Endothelial cell (in vitro differentiated cells): Measurements from ENCODE around the gene FIGLA. TPM values are rescaled to one million over a fixed set of nuclear protein-coding genes. Genes with fewer than 3 reads are reported as not detected.

Source experiments
- DNase-seq: peaks from one replicate; pipeline ENCODE4 v3.0.0; 2021; ENCODE audit warnings: low spot score
- H3K27ac Mint-ChIP-seq: one replicate; pipeline ENCODE4 v1.8.0; 2021; ENCODE audit warnings: mixed read lengths, inconsistent platforms; ENCODE audit not compliant: unreplicated experiment
- H3K27me3 Mint-ChIP-seq: one replicate; pipeline ENCODE4 v1.8.0; 2021; ENCODE audit warnings: mild to moderate bottlenecking, moderate library complexity, mixed read lengths, inconsistent platforms; ENCODE audit not compliant: unreplicated experiment
- H3K36me3 Mint-ChIP-seq: one replicate; pipeline ENCODE4 v1.8.0; 2021; ENCODE audit warnings: mild to moderate bottlenecking, low read depth, mixed read lengths, inconsistent platforms; ENCODE audit not compliant: unreplicated experiment
- H3K4me1 Mint-ChIP-seq: one replicate; pipeline ENCODE4 v1.8.0; 2021; ENCODE audit warnings: mild to moderate bottlenecking, mixed read lengths, inconsistent platforms; ENCODE audit not compliant: unreplicated experiment
- H3K4me3 Mint-ChIP-seq: one replicate; pipeline ENCODE4 v1.8.0; 2021; ENCODE audit warnings: mild to moderate bottlenecking, mixed read lengths, inconsistent platforms; ENCODE audit not compliant: unreplicated experiment
- H3K9me3 Mint-ChIP-seq: one replicate; pipeline ENCODE4 v1.8.0; 2021; ENCODE audit warnings: mixed read lengths, inconsistent platforms; ENCODE audit not compliant: unreplicated experiment
- CTCF ChIP-seq: fragments of 200-600 bp; sonication (generic); IDR thresholded peaks from one replicate; pipeline ENCODE4 v1.5.0; 2021; ENCODE audit warnings: antibody characterized with exemption; ENCODE audit not compliant: unreplicated experiment
- total RNA-seq: library from RNA; stranded (reverse); fragmentation: NEBNext Ultra II Directional; extraction: Animal tissue kit (Norgen Biotek cat#: 25700); gene quantifications from one replicate; pipeline ENCODE4 v1.2.1, GENCODE V29; 2021; ENCODE audit not compliant: unreplicated experiment

The FIGLA gene
- total RNA-seq, 1 donor from 2014 or later, result not detected

- peaks cover 20% of the 10 kb centered on the region for H3K4me1 Mint-ChIP-seq
- no peaks in the 10 kb centered on the region for H3K36me3 Mint-ChIP-seq
- DNase-seq, result no peak
- H3K27me3 Mint-ChIP-seq, result peaks cover 1% of the 10 kb centered on the region
- H3K27ac Mint-ChIP-seq, result no peak overlapping the region
- no peaks in the 10 kb centered on the region for H3K9me3 Mint-ChIP-seq
- no peak for TF ChIP-seq CTCF
- no peak overlapping the region for H3K4me3 Mint-ChIP-seq
Observed at GRCh38 chr2:70738159-70738558, 52.3 kb downstream of the FIGLA start.

DNA sequence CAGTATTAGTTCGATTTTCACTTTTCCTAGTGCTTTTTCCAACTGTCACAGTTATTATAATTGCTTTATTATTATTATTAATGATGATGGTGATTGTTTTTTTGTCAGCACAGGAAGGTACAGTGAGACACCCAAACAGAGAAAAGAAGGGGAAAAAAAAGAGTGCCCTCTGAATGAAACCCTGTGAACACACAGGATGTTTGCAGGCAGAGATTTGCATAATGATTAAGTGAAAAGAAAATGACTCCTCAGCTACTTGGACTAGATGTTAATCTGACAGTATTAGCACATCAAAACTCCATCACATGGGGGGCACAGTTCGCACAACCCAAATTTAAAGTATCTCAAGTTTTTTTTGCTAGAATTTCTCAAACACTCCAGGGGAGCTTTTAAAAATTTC, 55.4 kb downstream of the FIGLA start:
- Mint-ChIP-seq H3K4me3 (no peak overlapping the region), H3K27ac (no peak overlapping the region), H3K4me1 (peaks cover 33% of the 10 kb centered on the region), H3K36me3 (no peaks in the 10 kb centered on the region), H3K27me3 (peaks cover 1% of the 10 kb centered on the region), H3K9me3 (no peaks in the 10 kb centered on the region)
- TF ChIP-seq CTCF, result no peak
- DNase-seq, result no peak

GRCh38 chr2:70733646-70734180, 56.7 kb downstream of the FIGLA start:
- peaks cover 33% of the 10 kb centered on the region for H3K4me1 Mint-ChIP-seq

GRCh38 chr2:70732766-70733645, 57.4 kb downstream of the FIGLA start:
- no peak overlapping the region for H3K4me3 Mint-ChIP-seq
- TF ChIP-seq CTCF, result no peak

More at GRCh38 chr2:70733646-70734180, 56.7 kb downstream of the FIGLA start:
- no peak overlapping the region for H3K4me3 Mint-ChIP-seq
- H3K27me3 Mint-ChIP-seq, result peaks cover 1% of the 10 kb centered on the region
- no peak for TF ChIP-seq CTCF
- no peaks in the 10 kb centered on the region for H3K9me3 Mint-ChIP-seq
- H3K27ac Mint-ChIP-seq, result no peak overlapping the region
- DNase-seq, result no peak
- H3K36me3 Mint-ChIP-seq, result no peaks in the 10 kb centered on the region

GRCh38 chr2:70730730-70731129, 59.7 kb downstream of the FIGLA start:
- H3K27ac Mint-ChIP-seq, result no peak overlapping the region
- peaks cover 1% of the 10 kb centered on the region for H3K27me3 Mint-ChIP-seq
- DNase-seq, result no peak
- no peaks in the 10 kb centered on the region for H3K36me3 Mint-ChIP-seq
- no peaks in the 10 kb centered on the region for H3K9me3 Mint-ChIP-seq
- peaks cover 37% of the 10 kb centered on the region for H3K4me1 Mint-ChIP-seq
- H3K4me3 Mint-ChIP-seq, result no peak overlapping the region
- no peak for TF ChIP-seq CTCF

More at GRCh38 chr2:70732766-70733645, 57.4 kb downstream of the FIGLA start:
- Mint-ChIP-seq H3K27ac (no peak overlapping the region), H3K4me1 (peaks cover 33% of the 10 kb centered on the region), H3K9me3 (no peaks in the 10 kb centered on the region), H3K36me3 (no peaks in the 10 kb centered on the region), H3K27me3 (peaks cover 1% of the 10 kb centered on the region)
- DNase-seq, result no peak
